Ascending aorta (tissue), 2 donors: Measurements from ENCODE around the gene USP34. TPM values are rescaled to one million over a fixed set of nuclear protein-coding genes. Genes with fewer than 3 reads are reported as not detected.
"Not testable (repeated sequence)": the region's sequence is repeated elsewhere in the genome, so short reads cannot be mapped to it uniquely, and the experiment has no call there.

Experiments used
- DNase-seq, 2 donors: peaks; one replicate each; pipeline ENCODE4 v3.0.0-alpha.2; 2019; ENCODE audit warnings: low spot score in 2 of 2
- H3K27ac ChIP-seq, 2 donors: fragments of 200-600 bp; sonication (generic); one replicate each; pipeline ENCODE4 v1.5.1; 2016 to 2017; ENCODE audit warnings: mild to moderate bottlenecking in 1 of 2
- H3K27me3 ChIP-seq: fragments of 200-600 bp; sonication (generic); one replicate; pipeline ENCODE4 v1.5.1; 2017
- H3K36me3 ChIP-seq, 2 donors: fragments of 200-600 bp; sonication (generic); one replicate each; pipeline ENCODE4 v1.5.1; 2016
- H3K4me1 ChIP-seq, 2 donors: fragments of 200-600 bp; sonication (generic); one replicate each; pipeline ENCODE4 v1.5.1; 2016 to 2017; ENCODE audit warnings: mild to moderate bottlenecking in 1 of 2
- H3K4me3 ChIP-seq, 2 donors: fragments of 200-600 bp; sonication (generic); one replicate each; pipeline ENCODE4 v1.5.1; 2016 to 2017; ENCODE audit warnings: mild to moderate bottlenecking in 1 of 2
- H3K9me3 ChIP-seq, 2 donors: fragments of 200-600 bp; sonication (generic); one replicate each; pipeline ENCODE4 v1.5.1; 2016
- CTCF ChIP-seq, 3 experiments: fragments of 200-600 bp in 2 of 3; fragments of 450-650 bp in 1 of 3; sonication (generic) in 2 of 3; IDR thresholded peaks; one replicate each; pipeline ENCODE4 v1.5.1; 2016 to 2019; ENCODE audit warnings: antibody characterized with exemption in 3 of 3, mild to moderate bottlenecking in 1 of 3, moderate library complexity in 1 of 3
- intact Hi-C: fragments of 100-400 bp; cut with DNase I; formaldehyde crosslinking; loops from one replicate; pipeline ENCODE4 v1.15.1; 2023
- total RNA-seq: library from RNA; depleted of rRNA; stranded (reverse); fragments of >200 nt; gene quantifications from one replicate; pipeline ENCODE4 v1.1.0, GENCODE V29; 2016

The USP34 gene
- total RNA-seq, 1 donor from 2014 or later: 59.3 TPM

DNA sequence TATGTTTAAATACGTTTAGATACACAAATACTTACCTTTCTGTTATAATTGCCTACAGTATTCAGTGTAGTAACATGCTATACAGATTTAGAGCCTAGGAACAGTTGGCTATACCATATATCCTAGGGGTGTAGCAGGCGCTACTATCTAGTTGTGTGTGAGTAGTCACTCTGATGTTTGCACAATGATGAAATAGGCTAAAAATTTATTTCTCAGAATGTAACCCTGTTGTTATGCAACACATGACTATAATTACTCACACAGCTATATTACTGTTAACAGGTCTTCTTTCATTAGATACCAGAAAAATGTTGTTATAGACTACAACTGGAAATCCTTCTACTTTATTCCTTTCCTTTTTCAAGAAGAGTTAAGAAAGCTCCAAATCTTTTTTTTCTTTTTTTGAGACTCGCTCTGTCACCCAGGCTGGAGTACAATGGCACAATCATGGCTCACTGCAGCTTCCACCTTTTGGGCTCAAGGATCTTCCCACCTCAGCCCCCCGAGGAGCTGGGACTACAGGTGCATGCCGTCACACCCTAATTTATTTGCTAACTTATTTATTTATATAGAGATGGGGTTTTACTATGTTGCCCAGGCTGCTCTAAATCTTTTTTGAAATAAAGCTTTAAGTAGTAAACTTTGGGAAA lies 260.4 kb downstream of the USP34 start:
- Histone ChIP-seq H3K27me3 (no peaks in the 10 kb centered on the region), H3K4me1 (no peaks in the 10 kb centered on the region), H3K36me3 (peaks cover 25 to 52% of the 10 kb centered on the region in 2 donors), H3K4me3 (no peak overlapping the region), H3K9me3 (no peaks in the 10 kb centered on the region), H3K27ac (no peak overlapping the region)
- no peak for TF ChIP-seq CTCF (IDR thresholded peaks at IDR 0.05)
- DNase-seq: no peak
- intact Hi-C loops: no loop called here

GRCh38 chr2:61205132-61205531 lies 265.8 kb downstream of the USP34 start:
- Histone ChIP-seq H3K27ac (no peak overlapping the region), H3K27me3 (no peaks in the 10 kb centered on the region), H3K4me3 (no peak overlapping the region), H3K36me3 (peaks cover 48 to 75% of the 10 kb centered on the region in 2 donors), H3K4me1 (no peaks in the 10 kb centered on the region), H3K9me3 (no peaks in the 10 kb centered on the region)
- intact Hi-C loops: no loop called here
- no peak for DNase-seq
- no peak for TF ChIP-seq CTCF (IDR thresholded peaks at IDR 0.05)

DNA sequence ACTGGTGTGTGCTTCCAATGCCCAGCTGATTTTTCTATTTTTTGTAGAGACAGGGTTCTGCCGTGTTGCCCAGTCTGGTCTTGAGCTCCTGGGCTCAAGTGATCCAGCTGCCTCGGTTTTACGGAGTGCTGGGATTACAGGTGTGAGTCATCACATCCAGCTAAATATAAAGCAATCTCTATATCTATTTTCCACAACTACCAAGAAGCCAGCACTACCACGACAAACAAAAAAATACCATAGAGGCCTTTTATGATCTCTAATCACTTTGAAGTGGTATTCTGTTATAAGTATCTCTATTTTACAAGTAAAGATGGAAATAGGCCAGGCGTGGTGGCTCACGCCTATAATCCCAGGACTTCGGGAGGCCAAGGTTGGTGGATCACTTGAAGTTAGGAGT lies 274.2 kb downstream of the USP34 start:
- H3K9me3 ChIP-seq: no peaks in the 10 kb centered on the region
- peaks cover 23 to 51% of the 10 kb centered on the region in 2 donors for H3K36me3 ChIP-seq
- intact Hi-C loops: no loop called here
- no peak for DNase-seq
- H3K4me1 ChIP-seq: peaks cover 0 to 7% of the 10 kb centered on the region in 2 donors
- TF ChIP-seq CTCF (IDR thresholded peaks at IDR 0.05): no peak
- no peak overlapping the region for H3K4me3 ChIP-seq
- H3K27ac ChIP-seq: no peak overlapping the region
- H3K27me3 ChIP-seq: no peaks in the 10 kb centered on the region

DNA sequence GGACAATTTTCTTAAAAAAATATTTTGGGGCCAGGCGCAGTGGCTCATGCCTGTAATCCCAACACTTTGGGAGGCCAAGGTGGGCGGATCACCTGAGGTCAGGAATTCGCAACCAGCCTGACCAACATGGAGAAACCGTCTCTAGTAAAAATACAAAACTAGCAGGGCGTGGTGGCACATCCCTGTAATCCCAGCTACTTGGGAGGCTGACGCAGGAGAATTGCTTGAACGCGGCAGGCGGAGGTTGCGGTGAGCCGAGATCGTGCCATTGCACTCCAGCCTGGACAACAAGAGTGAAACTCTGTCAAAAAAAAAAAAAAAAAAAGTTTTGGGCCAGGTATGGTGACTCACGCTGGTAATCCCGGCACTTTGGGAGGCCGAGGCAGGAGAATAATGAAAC lies 276.2 kb downstream of the USP34 start:
- intact Hi-C loops: not testable (repeated sequence)

GRCh38 chr2:61193670-61194561 lies 277.0 kb downstream of the USP34 start:
- H3K36me3 ChIP-seq: peaks cover 23 to 46% of the 10 kb centered on the region in 2 donors
- no peak overlapping the region for H3K4me3 ChIP-seq
- intact Hi-C loops: no loop called here

More for the DNA sequence above, 276.2 kb downstream of the USP34 start:
- H3K9me3 ChIP-seq, H3K4me1 ChIP-seq, H3K27me3 ChIP-seq, DNase-seq, H3K4me3 ChIP-seq: not testable (repeated sequence)
- H3K27ac ChIP-seq: peak overlapping the region; percentile 4 to 34
- peaks cover 23 to 48% of the 10 kb centered on the region in 2 donors for H3K36me3 ChIP-seq

More at GRCh38 chr2:61193670-61194561, 277.0 kb downstream of the USP34 start:
- Histone ChIP-seq H3K27ac (peak overlapping the region; percentile 34 to 43), H3K27me3 (no peaks in the 10 kb centered on the region), H3K4me1 (peaks cover 0 to 7% of the 10 kb centered on the region in 2 donors), H3K9me3 (no peaks in the 10 kb centered on the region)
- TF ChIP-seq CTCF (IDR thresholded peaks at IDR 0.05): no peak
- no peak for DNase-seq
